Chondrocyte (in vitro differentiated cells): ENCODE data around the gene IL21. TPM values are rescaled to one million over a fixed set of nuclear protein-coding genes. Genes with fewer than 3 reads are reported as not detected.

Experiments
- DNase-seq: peaks from one replicate; pipeline ENCODE4 v3.0.0; 2021; ENCODE audit warnings: mixed read lengths, low spot score
- H3K27ac Mint-ChIP-seq: one replicate; pipeline ENCODE4 v1.8.0; 2021; ENCODE audit warnings: mild to moderate bottlenecking, moderate library complexity, mixed read lengths; ENCODE audit not compliant: unreplicated experiment
- H3K27me3 Mint-ChIP-seq: 2 replicates; pipeline ENCODE4 v1.8.0; 2021; ENCODE audit warnings: low read depth, mixed read lengths
- H3K36me3 Mint-ChIP-seq: 2 replicates; pipeline ENCODE4 v1.8.0; 2021; ENCODE audit warnings: low read depth, mixed read lengths
- H3K4me1 Mint-ChIP-seq: 2 replicates; pipeline ENCODE4 v1.8.0; 2021; ENCODE audit warnings: low read depth, mild to moderate bottlenecking, mixed read lengths
- H3K4me3 Mint-ChIP-seq: one replicate; pipeline ENCODE4 v1.8.0; 2021; ENCODE audit warnings: mild to moderate bottlenecking, moderate library complexity, mixed read lengths; ENCODE audit not compliant: unreplicated experiment
- H3K9me3 Mint-ChIP-seq: 2 replicates; pipeline ENCODE4 v1.8.0; 2021; ENCODE audit warnings: low read depth, mixed read lengths
- total RNA-seq: library from RNA; stranded (reverse); gene quantifications from 3 replicates; pipeline ENCODE4 v1.2.1, GENCODE V29; 2021
- TF ChIP-seq, protein P1 (sequence below): fragments of 200-600 bp; sonication (generic); IDR thresholded peaks from 2 replicates; pipeline ENCODE4 v1.5.0; 2021; ENCODE audit warnings: antibody characterized with exemption, mild to moderate bottlenecking, moderate library complexity

Gene IL21
- total RNA-seq, 1 donor from 2014 or later, result not detected

DNA sequence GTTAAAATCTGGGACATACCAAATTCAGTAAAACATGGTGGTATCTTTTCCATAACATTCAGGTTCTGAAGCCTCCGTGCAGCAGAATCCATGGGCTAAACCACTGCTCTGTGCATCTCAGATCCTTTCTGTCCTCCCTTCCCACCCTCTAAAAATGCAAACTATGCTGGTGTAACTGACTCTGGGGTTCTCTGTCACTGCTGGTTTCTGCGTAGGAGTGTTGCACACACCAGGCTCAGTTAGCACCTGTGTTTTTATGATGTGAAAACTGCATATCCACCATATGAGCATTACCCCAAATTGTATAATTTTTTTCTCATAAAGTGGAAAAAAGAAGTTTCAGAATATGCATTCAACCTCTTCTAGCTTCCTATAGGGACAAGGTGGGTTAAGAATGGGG, 22.4 kb upstream of the IL21 start:
- peaks cover 8% of the 10 kb centered on the region for H3K27me3 Mint-ChIP-seq
- DNase-seq, result no peak
- H3K27ac Mint-ChIP-seq, result no peak overlapping the region
- no peaks in the 10 kb centered on the region for H3K9me3 Mint-ChIP-seq
- TF ChIP-seq, protein P1, sequence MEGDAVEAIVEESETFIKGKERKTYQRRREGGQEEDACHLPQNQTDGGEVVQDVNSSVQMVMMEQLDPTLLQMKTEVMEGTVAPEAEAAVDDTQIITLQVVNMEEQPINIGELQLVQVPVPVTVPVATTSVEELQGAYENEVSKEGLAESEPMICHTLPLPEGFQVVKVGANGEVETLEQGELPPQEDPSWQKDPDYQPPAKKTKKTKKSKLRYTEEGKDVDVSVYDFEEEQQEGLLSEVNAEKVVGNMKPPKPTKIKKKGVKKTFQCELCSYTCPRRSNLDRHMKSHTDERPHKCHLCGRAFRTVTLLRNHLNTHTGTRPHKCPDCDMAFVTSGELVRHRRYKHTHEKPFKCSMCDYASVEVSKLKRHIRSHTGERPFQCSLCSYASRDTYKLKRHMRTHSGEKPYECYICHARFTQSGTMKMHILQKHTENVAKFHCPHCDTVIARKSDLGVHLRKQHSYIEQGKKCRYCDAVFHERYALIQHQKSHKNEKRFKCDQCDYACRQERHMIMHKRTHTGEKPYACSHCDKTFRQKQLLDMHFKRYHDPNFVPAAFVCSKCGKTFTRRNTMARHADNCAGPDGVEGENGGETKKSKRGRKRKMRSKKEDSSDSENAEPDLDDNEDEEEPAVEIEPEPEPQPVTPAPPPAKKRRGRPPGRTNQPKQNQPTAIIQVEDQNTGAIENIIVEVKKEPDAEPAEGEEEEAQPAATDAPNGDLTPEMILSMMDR, result no peak
- no peak overlapping the region for H3K4me3 Mint-ChIP-seq
- H3K4me1 Mint-ChIP-seq, result no peaks in the 10 kb centered on the region
- no peaks in the 10 kb centered on the region for H3K36me3 Mint-ChIP-seq

- Mint-ChIP-seq H3K4me3 (no peak overlapping the region), H3K9me3 (no peaks in the 10 kb centered on the region), H3K4me1 (no peaks in the 10 kb centered on the region), H3K36me3 (peaks cover 2% of the 10 kb centered on the region), H3K27ac (no peak overlapping the region), H3K27me3 (peaks cover 20% of the 10 kb centered on the region)
- DNase-seq, result no peak
- TF ChIP-seq, protein P1, result no peak
Observed at GRCh38 chr4:122639181-122639580, 18.3 kb upstream of the IL21 start.

GRCh38 chr4:122636697-122637096, 15.8 kb upstream of the IL21 start:
- TF ChIP-seq, protein P1, result no peak
- no peak for DNase-seq
- H3K27ac Mint-ChIP-seq, result no peak overlapping the region
- no peak overlapping the region for H3K4me3 Mint-ChIP-seq
- peaks cover 3% of the 10 kb centered on the region for H3K9me3 Mint-ChIP-seq
- peaks cover 2% of the 10 kb centered on the region for H3K36me3 Mint-ChIP-seq
- no peaks in the 10 kb centered on the region for H3K4me1 Mint-ChIP-seq
- peaks cover 26% of the 10 kb centered on the region for H3K27me3 Mint-ChIP-seq

DNA sequence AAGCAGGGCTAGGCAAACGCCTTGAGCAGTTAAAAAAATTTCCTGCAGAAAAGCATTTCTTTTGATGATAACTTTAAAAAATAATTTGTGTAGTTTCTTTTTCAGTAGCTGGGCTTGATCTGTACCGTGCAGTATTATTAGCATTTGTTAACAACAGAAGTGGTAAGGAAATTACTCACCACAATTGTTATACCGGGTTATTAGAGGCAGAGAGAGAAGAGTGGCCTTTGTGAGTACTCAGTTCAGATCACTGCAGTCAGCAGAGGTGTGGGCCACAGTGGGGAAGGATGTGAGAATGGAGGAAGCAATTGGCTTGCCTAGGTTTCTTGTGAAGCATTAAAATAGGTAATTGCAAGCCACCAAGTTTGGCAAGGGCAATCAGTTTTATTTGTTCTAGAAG, 14.3 kb upstream of the IL21 start:
- H3K27me3 Mint-ChIP-seq, result peaks cover 31% of the 10 kb centered on the region
- no peaks in the 10 kb centered on the region for H3K4me1 Mint-ChIP-seq

DNA sequence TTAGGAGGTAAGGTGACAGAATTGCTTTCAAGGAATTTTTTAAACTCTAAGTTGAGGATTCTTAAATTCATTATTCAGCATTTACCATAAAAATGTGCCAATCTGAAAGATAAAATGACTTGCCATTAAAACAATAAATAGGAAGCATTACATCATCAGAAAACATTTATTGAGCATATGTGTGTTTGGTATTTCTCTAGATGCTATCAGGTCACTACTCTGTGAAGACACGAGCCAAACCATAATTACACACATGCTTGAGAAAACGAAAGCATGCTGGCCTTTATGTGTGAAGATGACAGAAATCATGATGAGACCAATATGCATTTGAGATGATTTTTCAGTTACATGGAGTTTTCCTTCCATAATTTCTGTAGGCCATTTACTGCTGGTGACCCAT, 12.3 kb upstream of the IL21 start:
- peaks cover 2% of the 10 kb centered on the region for H3K36me3 Mint-ChIP-seq
- H3K27me3 Mint-ChIP-seq, result peaks cover 36% of the 10 kb centered on the region
- no peak overlapping the region for H3K27ac Mint-ChIP-seq
- H3K4me1 Mint-ChIP-seq, result no peaks in the 10 kb centered on the region
- no peak overlapping the region for H3K4me3 Mint-ChIP-seq
- TF ChIP-seq, protein P1, result no peak
- peaks cover 3% of the 10 kb centered on the region for H3K9me3 Mint-ChIP-seq
- DNase-seq, result no peak

More for the DNA sequence above, 14.3 kb upstream of the IL21 start:
- no peak for DNase-seq
- H3K9me3 Mint-ChIP-seq, result peaks cover 3% of the 10 kb centered on the region
- peaks cover 2% of the 10 kb centered on the region for H3K36me3 Mint-ChIP-seq
- H3K27ac Mint-ChIP-seq, result no peak overlapping the region
- no peak overlapping the region for H3K4me3 Mint-ChIP-seq
- TF ChIP-seq, protein P1, result no peak
